Endothelial cell of umbilical vein (primary cell): Measurements from ENCODE around the gene CAMK2G. TPM values are rescaled to one million over a fixed set of nuclear protein-coding genes. Genes with fewer than 3 reads are reported as not detected.

Source experiments
- BruUV-seq: library from RNA; stranded (reverse); fragments of 400-500 nt; replicated peaks from 2 replicates; lab custom pipeline; 2021; lab: Mats Ljungman, UMichigan
- CTCF ChIA-PET: fragments of 300-600, 350-600 bp; sonication (Branson Sonifier 250); formaldehyde crosslinking; loops from one replicate; lab custom pipeline; 2021; ENCODE audit warnings: antibody characterized with exemption, inconsistent platforms; lab: Charles Lee
- POLR2A ChIA-PET: fragments of 300-600, 350-600 bp; sonication (Branson Sonifier 250); formaldehyde crosslinking; loops from one replicate; lab custom pipeline; 2021; ENCODE audit warnings: antibody characterized with exemption, inconsistent platforms; lab: Charles Lee
- DNase-seq: peaks from one replicate; pipeline ENCODE4 v3.0.0-alpha.2; 2011; ENCODE audit warnings: low read depth, low spot score
- FAIRE-seq: peaks from 2 replicates; lab custom pipeline; 2011; peaks lifted over from hg19 to GRCh38; lab: Jason Lieb, UNC
- H2AFZ ChIP-seq: 2 replicates; pipeline ENCODE4 v1.6.0; 2012; ENCODE audit warnings: low read depth, low read length, control low read depth, inconsistent platforms
- H3K27ac ChIP-seq: 2 replicates; pipeline ENCODE4 v1.5.1; 2011; ENCODE audit warnings: low read depth, mild to moderate bottlenecking, control low read depth, low read length, moderate library complexity; ENCODE audit not compliant: insufficient read depth
- H3K27me3 ChIP-seq, 2 experiments: 2 replicates each; pipeline versions ENCODE4 v1.6.0 to v1.6.1; 2011; ENCODE audit warnings: low read length in 2 of 2, mixed read lengths in 1 of 2; ENCODE audit not compliant: control insufficient read depth in 2 of 2, insufficient read depth in 2 of 2
- H3K36me3 ChIP-seq, 2 experiments: 2 replicates in 1 of 2; 3 replicates in 1 of 2; pipeline ENCODE4 v1.5.1; 2011; ENCODE audit warnings: low read length in 2 of 2, mild to moderate bottlenecking in 1 of 2, moderate library complexity in 1 of 2; ENCODE audit not compliant: control insufficient read depth in 2 of 2, insufficient read depth in 2 of 2; ENCODE audit errors: extremely low read depth in 1 of 2
- H3K4me1 ChIP-seq: 3 replicates; pipeline ENCODE4 v1.5.1; 2011; ENCODE audit warnings: mild to moderate bottlenecking, low read length; ENCODE audit not compliant: control insufficient read depth, insufficient read depth; ENCODE audit errors: extremely low read depth
- H3K4me2 ChIP-seq: 2 replicates; pipeline ENCODE4 v1.6.1; 2011; ENCODE audit warnings: low read length, control low read depth, mixed read lengths; ENCODE audit not compliant: insufficient read depth
- H3K4me3 ChIP-seq, 3 experiments: fragments of 200-600 bp in 1 of 3; sonication (generic), shearing (Covaris generic) in 1 of 3; replicated peaks in 1 of 3; 2 replicates each; pipeline ENCODE4 v1.5.1; 2011 to 2016; ENCODE audit warnings: control low read depth in 3 of 3, low read length in 3 of 3, mild to moderate bottlenecking in 2 of 3, inconsistent platforms in 1 of 3, low read depth in 1 of 3, moderate library complexity in 1 of 3; ENCODE audit not compliant: insufficient read depth in 1 of 3
- H3K79me2 ChIP-seq: 2 replicates; pipeline ENCODE4 v1.6.0; 2012; ENCODE audit warnings: low read length, inconsistent platforms; ENCODE audit not compliant: control insufficient read depth, insufficient read depth
- H3K9ac ChIP-seq: replicated peaks from 2 replicates; pipeline ENCODE3; 2011; ENCODE audit warnings: low read length, control low read depth; ENCODE audit not compliant: insufficient read depth; ENCODE audit errors: extremely low read depth
- H3K9me1 ChIP-seq: replicated peaks from 3 replicates; pipeline ENCODE4 v1.6.0; 2011; ENCODE audit warnings: mild to moderate bottlenecking, low read length; ENCODE audit not compliant: control insufficient read depth, insufficient read depth; ENCODE audit errors: extremely low read depth
- H3K9me3 ChIP-seq: replicated peaks from 2 replicates; pipeline ENCODE4 v1.5.1; 2012; ENCODE audit warnings: low read length, inconsistent platforms; ENCODE audit not compliant: control insufficient read depth, insufficient read depth
- H4K20me1 ChIP-seq: replicated peaks from 2 replicates; pipeline ENCODE3; 2011; ENCODE audit warnings: mild to moderate bottlenecking, low read length; ENCODE audit not compliant: control insufficient read depth, insufficient read depth; ENCODE audit errors: extremely low read depth
- CTCF ChIP-seq, 2 donors: IDR thresholded peaks; 1 replicate in 1 of 2; 2 replicates in 1 of 2; pipeline ENCODE4 v1.5.1; 2011; ENCODE audit warnings: low read length in 2 of 2, mild to moderate bottlenecking in 2 of 2, moderate library complexity in 2 of 2, control low read depth in 1 of 2, inconsistent platforms in 1 of 2, low read depth in 1 of 2; ENCODE audit not compliant: insufficient read depth in 1 of 2; ENCODE audit errors: extremely low read depth in 1 of 2
- EZH2 ChIP-seq: IDR thresholded peaks from 2 replicates; pipeline ENCODE4 v1.6.1; 2012; ENCODE audit warnings: borderline replicate concordance, low read depth, mild to moderate bottlenecking, moderate library complexity, low read length, inconsistent platforms; ENCODE audit not compliant: severe bottlenecking
- FOS ChIP-seq: IDR thresholded peaks from 2 replicates; pipeline ENCODE4 v1.6.1; 2011; ENCODE audit warnings: mild to moderate bottlenecking, low read length, moderate library complexity, borderline replicate concordance; ENCODE audit not compliant: insufficient read depth
- GATA2 ChIP-seq: IDR thresholded peaks from 2 replicates; pipeline ENCODE4 v1.7.0; 2011; ENCODE audit warnings: low read depth, mild to moderate bottlenecking, moderate library complexity, mixed read lengths, low read length; ENCODE audit not compliant: insufficient read length, insufficient read depth
- JUN ChIP-seq: IDR thresholded peaks from 2 replicates; pipeline ENCODE4 v1.6.1; 2011; ENCODE audit warnings: borderline replicate concordance, low read depth; ENCODE audit not compliant: insufficient read length, insufficient read depth
- MAX ChIP-seq: IDR thresholded peaks from 2 replicates; pipeline ENCODE4 v1.6.1; 2011; ENCODE audit not compliant: insufficient read depth, insufficient read length
- MYC ChIP-seq: IDR thresholded peaks from one replicate; pipeline ENCODE4 v1.6.1; 2011; ENCODE audit warnings: mild to moderate bottlenecking, low read depth, low read length
- POLR2A ChIP-seq: IDR thresholded peaks from 2 replicates; pipeline ENCODE4 v1.6.1; 2012; ENCODE audit warnings: low read depth, mild to moderate bottlenecking, control low read depth, low read length
- POLR2AphosphoS5 ChIP-seq: IDR thresholded peaks from 2 replicates; pipeline ENCODE4 v1.6.1; 2012; ENCODE audit warnings: low read depth, mild to moderate bottlenecking, control low read depth, low read length, moderate library complexity; ENCODE audit not compliant: insufficient read depth
- dilution Hi-C: fragments of 300-500 bp; cut with MboI; formaldehyde crosslinking; loops from one replicate; pipeline ENCODE4 v1.15.0; 2019; ENCODE audit warnings: low sequenced_read_pairs; ENCODE audit not compliant: extremely low pct_ligation_motif_present
- intact Hi-C: fragments of 100-400 bp; cut with micrococcal nuclease; formaldehyde crosslinking; loops from one replicate; pipeline ENCODE4 v1.10.0; 2022
- polyA plus RNA-seq, 4 experiments: library from polyadenylated mRNA; depleted of rRNA in 3 of 4; stranded (reverse) in 3 of 4; unstranded in 1 of 4; fragments of >200 nt; gene quantifications; 2 replicates each; pipeline versions ENCODE4 v1.2.1 to v1.2.3, GENCODE V29; 2011 to 2012; ENCODE audit warnings: missing spikeins in 1 of 4
- total RNA-seq: library from RNA; stranded (reverse); gene quantifications from 2 replicates; pipeline ENCODE4 v1.2.3, GENCODE V29; 2021

Gene CAMK2G
- total and polyA plus RNA-seq, 2 donors (not counting 3 experiments of a cell fraction or from before 2014, with no cell fraction given): 27.2 to 33.6 TPM

- Histone ChIP-seq H3K36me3 (no peaks in the 10 kb centered on the region), H3K9me3 (no peaks in the 10 kb centered on the region), H3K27me3 (no peaks in the 10 kb centered on the region), H2AFZ (no peak overlapping the region), H3K9me1 (no peaks in the 10 kb centered on the region), H3K4me2 (no peak overlapping the region), H3K79me2 (no peaks in the 10 kb centered on the region), H3K4me3 (no peak overlapping the region), H3K27ac (no peak overlapping the region), H3K9ac (no peak overlapping the region), H4K20me1 (no peaks in the 10 kb centered on the region), H3K4me1 (peaks cover 42% of the 10 kb centered on the region)
- intact Hi-C loops (no loop called here), dilution Hi-C loops (no loop called here)
- BruUV-seq: no TSS peak
- no peak for DNase-seq
- ChIA-PET CTCF (interaction anchor here (1.3 to 5.3 kb wide), 4 partner anchors 8 to 179 kb away, joined by 3 to 45 read pairs (median 7); no protein-coding TSS in a partner anchor), POLR2A (interaction anchor here (0.8 kb wide), 1 partner anchor 15 kb away, joined by 4 read pairs; no protein-coding TSS in a partner anchor)
- TF ChIP-seq JUN: no peak
- TF ChIP-seq MAX: no peak
- no peak for TF ChIP-seq FOS
- no peak for TF ChIP-seq MYC
- TF ChIP-seq POLR2A: no peak
- no peak for TF ChIP-seq CTCF (IDR thresholded peaks at IDR 0.05; ENCODE audit: extremely low read depth in 1 of 2, insufficient read depth in 1 of 2, low read depth in 1 of 2, low read length in 2 of 2)
- no peak for TF ChIP-seq EZH2
- no peak for TF ChIP-seq GATA2
- no peak for TF ChIP-seq POLR2AphosphoS5
- no peak for FAIRE-seq
Observed at GRCh38 chr10:73902351-73902750, 28.0 kb upstream of the CAMK2G start.
